CD4-positive, alpha-beta T cell (primary cell): Measurements from ENCODE around the gene SNX14. TPM values are rescaled to one million over a fixed set of nuclear protein-coding genes. Genes with fewer than 3 reads are reported as not detected.

Experiments used
- ATAC-seq: fragments of 200-7000 bp; cut with Tn5 transposase; one replicate; pipeline ENCODE4 v1.10.0; 2022; ENCODE audit warnings: mild to moderate bottlenecking; ENCODE audit not compliant: poor library complexity
- CTCF ChIA-PET: fragments of 350-600 bp; sonication (Branson Sonifier 250); formaldehyde crosslinking; loops from one replicate; lab custom pipeline; 2021; ENCODE audit warnings: antibody characterized with exemption, inconsistent platforms; lab: Charles Lee
- POLR2A ChIA-PET: fragments of 350-600 bp; sonication (Branson Sonifier 250); formaldehyde crosslinking; loops from one replicate; lab custom pipeline; 2021; ENCODE audit warnings: antibody characterized with exemption, inconsistent platforms; lab: Charles Lee
- DNase-seq, 14 experiments: peaks; one replicate each; pipeline ENCODE4 v3.0.0-alpha.2; 2013 to 2020; ENCODE audit warnings: mixed read lengths in 2 of 14
- H3K27ac ChIP-seq, 2 donors: one replicate each; pipeline versions ENCODE4 v1.5.1 to v1.7.0; 2013; ENCODE audit warnings: low read length in 2 of 2, low read depth in 1 of 2, mild to moderate bottlenecking in 1 of 2
- H3K27me3 ChIP-seq, 2 experiments: 1 replicate in 1 of 2; 2 replicates in 1 of 2; pipeline versions ENCODE4 v1.6.1 to v1.7.0; 2013; ENCODE audit warnings: low read length in 2 of 2, control low read depth in 1 of 2, mild to moderate bottlenecking in 1 of 2, moderate library complexity in 1 of 2; ENCODE audit not compliant: insufficient read depth in 2 of 2, control insufficient read depth in 1 of 2
- H3K36me3 ChIP-seq: one replicate; pipeline ENCODE4 v1.6.1; 2013; ENCODE audit warnings: low read length, control low read depth; ENCODE audit not compliant: insufficient read depth
- H3K4me1 ChIP-seq: one replicate; pipeline ENCODE4 v1.6.1; 2013; ENCODE audit warnings: low read length, control low read depth; ENCODE audit not compliant: insufficient read depth
- H3K4me3 ChIP-seq: one replicate; pipeline ENCODE4 v1.5.1; 2013; ENCODE audit warnings: mild to moderate bottlenecking, low read length, moderate library complexity
- H3K9me3 ChIP-seq, 2 experiments: 1 replicate in 1 of 2; 2 replicates in 1 of 2; pipeline versions ENCODE4 v1.6.1 to v1.7.0; 2013; ENCODE audit warnings: low read length in 2 of 2, mild to moderate bottlenecking in 2 of 2, control low read depth in 1 of 2, moderate library complexity in 1 of 2; ENCODE audit not compliant: control insufficient read depth in 1 of 2, insufficient read depth in 1 of 2
- H3K27ac Mint-ChIP-seq: one replicate; pipeline ENCODE4 v1.8.0; 2020; ENCODE audit warnings: mixed read lengths
- H3K27me3 Mint-ChIP-seq: one replicate; pipeline ENCODE4 v1.8.0; 2021; ENCODE audit warnings: mixed read lengths
- H3K36me3 Mint-ChIP-seq: one replicate; pipeline ENCODE4 v1.8.0; 2021; ENCODE audit warnings: low read depth, mixed read lengths
- H3K4me1 Mint-ChIP-seq: one replicate; pipeline ENCODE4 v1.8.0; 2021; ENCODE audit warnings: low read depth, mixed read lengths
- H3K4me3 Mint-ChIP-seq: one replicate; pipeline ENCODE4 v1.8.0; 2020; ENCODE audit warnings: mild to moderate bottlenecking, mixed read lengths
- H3K9me3 Mint-ChIP-seq: one replicate; pipeline ENCODE4 v1.8.0; 2020; ENCODE audit warnings: mixed read lengths
- CTCF ChIP-seq: fragments of 200-600 bp; IDR thresholded peaks from one replicate; pipeline ENCODE4 v1.8.0; 2022; ENCODE audit warnings: antibody characterized with exemption, mild to moderate bottlenecking
- intact Hi-C, 2 experiments: fragments of 100-400 bp; cut with DNase I in 1 of 2; cut with micrococcal nuclease in 1 of 2; formaldehyde crosslinking; loops; one replicate each; pipeline versions ENCODE4 v1.15.1 to v1.9.0; 2023 to 2025; cut with DNase I, micrococcal nuclease
- total RNA-seq, 174 experiments: library from RNA in 2 of 174; stranded (reverse) in 2 of 174; gene quantifications; one replicate each; pipeline ENCODE4 v1.2.3 and lab custom pipeline; 2021 to 2026

The SNX14 gene
- total RNA-seq, 2 experiments from 2014 or later = 30.8 to 31.5 TPM

- CTCF ChIA-PET = no interaction called here
- TF ChIP-seq CTCF = no peak
- Mint-ChIP-seq H3K36me3 (peaks cover 10% of the 10 kb centered on the region), H3K9me3 (peaks cover 5% of the 10 kb centered on the region), H3K27me3 (no peaks in the 10 kb centered on the region), H3K4me3 (no peak overlapping the region), H3K27ac (no peak overlapping the region), H3K4me1 (peaks cover 13% of the 10 kb centered on the region)
- POLR2A ChIA-PET = interaction anchor here (0.7 kb wide), 1 partner anchor 69 kb away, joined by 4 read pairs; no protein-coding TSS in a partner anchor
- no peaks in the 10 kb centered on the region for H3K27me3 ChIP-seq
- H3K36me3 ChIP-seq = no peaks in the 10 kb centered on the region
- DNase-seq = no peak
- peaks cover 0 to 9% of the 10 kb centered on the region in 2 experiments for H3K9me3 ChIP-seq
- no peak overlapping the region for H3K4me3 ChIP-seq
- intact Hi-C loops = no loop called here
- H3K4me1 ChIP-seq = peaks cover 7% of the 10 kb centered on the region
- no peak for ATAC-seq
- H3K27ac ChIP-seq = no peak overlapping the region
Observed at GRCh38 chr6:85496856-85497255, 96.8 kb downstream of the SNX14 start.

- H3K27me3 ChIP-seq = no peaks in the 10 kb centered on the region
- ATAC-seq (no peak), DNase-seq (no peak)
- H3K4me1 ChIP-seq = peaks cover 7% of the 10 kb centered on the region
- Mint-ChIP-seq H3K36me3 (peaks cover 6% of the 10 kb centered on the region), H3K27ac (no peak overlapping the region), H3K4me1 (peaks cover 13% of the 10 kb centered on the region), H3K27me3 (no peaks in the 10 kb centered on the region), H3K4me3 (no peak overlapping the region), H3K9me3 (peaks cover 5% of the 10 kb centered on the region)
- peaks cover 0 to 9% of the 10 kb centered on the region in 2 experiments for H3K9me3 ChIP-seq
- ChIA-PET CTCF (no interaction called here), POLR2A (no interaction called here)
- TF ChIP-seq CTCF = no peak
- no peak overlapping the region for H3K27ac ChIP-seq
- H3K4me3 ChIP-seq = no peak overlapping the region
- no peaks in the 10 kb centered on the region for H3K36me3 ChIP-seq
- intact Hi-C loops = no loop called here
Observed at GRCh38 chr6:85496009-85496579, 97.6 kb downstream of the SNX14 start.

- Histone ChIP-seq H3K27ac (no peak overlapping the region), H3K9me3 (peaks cover 0 to 9% of the 10 kb centered on the region in 2 experiments), H3K27me3 (no peaks in the 10 kb centered on the region), H3K4me3 (no peak overlapping the region), H3K4me1 (peaks cover 7% of the 10 kb centered on the region), H3K36me3 (no peaks in the 10 kb centered on the region)
- Mint-ChIP-seq H3K4me3 (no peak overlapping the region), H3K27ac (no peak overlapping the region), H3K27me3 (no peaks in the 10 kb centered on the region), H3K9me3 (peaks cover 5% of the 10 kb centered on the region), H3K4me1 (peaks cover 8% of the 10 kb centered on the region), H3K36me3 (peaks cover 6% of the 10 kb centered on the region)
- no peak for TF ChIP-seq CTCF
- ChIA-PET CTCF (interaction anchor here (2.3 kb wide), 1 partner anchor 12 kb away, joined by 9 read pairs; no protein-coding TSS in a partner anchor), POLR2A (no interaction called here)
- intact Hi-C loops = no loop called here
- DNase-seq = no peak
- no peak for ATAC-seq
Observed at GRCh38 chr6:85494547-85495536, 98.8 kb downstream of the SNX14 start.
